Vagina (tissue), 2 donors: ENCODE results near the gene WDR5B. TPM values are rescaled to one million over a fixed set of nuclear protein-coding genes. Genes with fewer than 3 reads are reported as not detected.
"Not testable (repeated sequence)": the region's sequence is repeated elsewhere in the genome, so short reads cannot be mapped to it uniquely, and the experiment has no call there.

Source experiments
- DNase-seq, 2 donors: peaks; one replicate each; pipeline ENCODE4 v3.0.0-alpha.2; 2017; ENCODE audit errors: extremely low spot score in 2 of 2
- H3K27ac ChIP-seq: fragments of 200-600 bp; sonication (generic); one replicate; pipeline ENCODE4 v1.5.1; 2019
- H3K27me3 ChIP-seq: fragments of 200-600 bp; sonication (generic); one replicate; pipeline ENCODE4 v1.5.1; 2019
- H3K36me3 ChIP-seq, 2 donors: fragments of 200-600 bp; sonication (generic); one replicate each; pipeline ENCODE4 v1.5.1; 2017 to 2019
- H3K4me1 ChIP-seq: fragments of 200-600 bp; sonication (generic); one replicate; pipeline ENCODE4 v1.5.1; 2019
- H3K4me3 ChIP-seq, 2 donors: fragments of 200-600 bp; sonication (generic); 1 replicate in 1 of 2; 2 replicates in 1 of 2; pipeline ENCODE4 v1.5.1; 2016 to 2019
- H3K9me3 ChIP-seq: fragments of 200-600 bp; sonication (generic); one replicate; pipeline ENCODE4 v1.5.1; 2019
- CTCF ChIP-seq, 3 experiments: fragments of 450-650 bp in 2 of 3; fragments of 200-600 bp in 1 of 3; sonication (generic) in 1 of 3; IDR thresholded peaks; one replicate each; pipeline ENCODE4 v1.5.1; 2017 to 2019; ENCODE audit warnings: antibody characterized with exemption in 3 of 3, mild to moderate bottlenecking in 2 of 3, moderate library complexity in 2 of 3
- POLR2A ChIP-seq, 2 donors: fragments of 450-650 bp; IDR thresholded peaks; one replicate each; pipeline ENCODE4 v1.6.1; 2017; ENCODE audit warnings: antibody characterized with exemption in 2 of 2, mild to moderate bottlenecking in 2 of 2, moderate library complexity in 2 of 2
- POLR2AphosphoS5 ChIP-seq, 2 donors: sonication (generic); formaldehyde crosslinking; IDR thresholded peaks; one replicate each; pipeline ENCODE4 v1.9.0; 2017; ENCODE audit warnings: antibody characterized with exemption in 2 of 2, mild to moderate bottlenecking in 2 of 2, low read depth in 1 of 2; ENCODE audit not compliant: insufficient read depth in 1 of 2
- intact Hi-C: fragments of 100-400 bp; cut with DNase I; formaldehyde crosslinking; loops from one replicate; pipeline ENCODE4 v1.15.1; 2023
- total RNA-seq: library from RNA; depleted of rRNA; stranded (reverse); fragments of >200 nt; gene quantifications from one replicate; pipeline ENCODE4 v1.2.3, GENCODE V29; 2016

WDR5B gene
- total RNA-seq, 1 donor from 2014 or later, result 1.5 TPM

GRCh38 chr3:122382888-122383666 is 32.8 kb downstream of the WDR5B start, which contains the start of gene MIX23:
TSS of gene MIX23 (minus strand) at chr3:122383231. CDS start at chr3:122383224, 7 bp downstream.
- DNase-seq, result peak in 1 of 2 donors; percentile 90
- Histone ChIP-seq H3K36me3 (peaks cover 0 to 4% of the 10 kb centered on the region in 2 donors), H3K27ac (peak within 1 kb of the TSS; percentile 83), H3K4me1 (peaks cover 31% of the 10 kb centered on the region), H3K9me3 (no peaks in the 10 kb centered on the region), H3K27me3 (no peaks in the 10 kb centered on the region), H3K4me3 (peak within 1 kb of the TSS; percentile 63 to 72)
- peak; percentile 57 to 77 for TF ChIP-seq POLR2AphosphoS5 (IDR thresholded peaks at IDR 0.05; ENCODE audit: insufficient read depth in 1 of 2, low read depth in 1 of 2)
- peak in 1 of 2 donors; percentile 12 for TF ChIP-seq POLR2A (IDR thresholded peaks at IDR 0.05)
- TF ChIP-seq CTCF (IDR thresholded peaks at IDR 0.05), result no peak
- intact Hi-C loops, result loop anchor here (5.0 kb wide), 1 partner anchor 294 kb away; no protein-coding TSS in a partner anchor

GRCh38 chr3:122377975-122378374 is 37.9 kb downstream of the WDR5B start:
- DNase-seq, result no peak
- Histone ChIP-seq H3K27ac (no peak overlapping the region), H3K4me3 (no peak overlapping the region), H3K27me3 (no peaks in the 10 kb centered on the region), H3K36me3 (no peaks in the 10 kb centered on the region), H3K9me3 (no peaks in the 10 kb centered on the region), H3K4me1 (peaks cover 13% of the 10 kb centered on the region)
- TF ChIP-seq CTCF (IDR thresholded peaks at IDR 0.05), result no peak
- no peak for TF ChIP-seq POLR2AphosphoS5 (IDR thresholded peaks at IDR 0.05; ENCODE audit: insufficient read depth in 1 of 2, low read depth in 1 of 2)
- TF ChIP-seq POLR2A (IDR thresholded peaks at IDR 0.05), result no peak
- intact Hi-C loops, result no loop called here

- no peak overlapping the region for H3K27ac ChIP-seq
- peaks cover 0 to 9% of the 10 kb centered on the region in 2 donors for H3K36me3 ChIP-seq
- intact Hi-C loops, result no loop called here
- H3K27me3 ChIP-seq, result no peaks in the 10 kb centered on the region
- no peak for DNase-seq
- no peaks in the 10 kb centered on the region for H3K4me1 ChIP-seq
- no peaks in the 10 kb centered on the region for H3K9me3 ChIP-seq
- TF ChIP-seq POLR2A (IDR thresholded peaks at IDR 0.05) (no peak), POLR2AphosphoS5 (IDR thresholded peaks at IDR 0.05; ENCODE audit: insufficient read depth in 1 of 2, low read depth in 1 of 2) (no peak), CTCF (IDR thresholded peaks at IDR 0.05) (no peak)
- no peak overlapping the region for H3K4me3 ChIP-seq
Measured at GRCh38 chr3:122374034-122374433, 41.8 kb downstream of the WDR5B start.

- Histone ChIP-seq H3K27ac (no peak overlapping the region), H3K27me3 (no peaks in the 10 kb centered on the region), H3K36me3 (peaks cover 0 to 46% of the 10 kb centered on the region in 2 donors), H3K4me3 (no peak overlapping the region), H3K9me3 (no peaks in the 10 kb centered on the region), H3K4me1 (no peaks in the 10 kb centered on the region)
- DNase-seq, result no peak
- no peak for TF ChIP-seq CTCF (IDR thresholded peaks at IDR 0.05)
- TF ChIP-seq POLR2AphosphoS5 (IDR thresholded peaks at IDR 0.05; ENCODE audit: insufficient read depth in 1 of 2, low read depth in 1 of 2), result peak in 1 of 2 donors; percentile 15
- intact Hi-C loops, result no loop called here
Measured at GRCh38 chr3:122366379-122366749, 49.5 kb downstream of the WDR5B start.

GRCh38 chr3:122365582-122366378 is 50.1 kb downstream of the WDR5B start:
- H3K4me1 ChIP-seq, H3K9me3 ChIP-seq, H3K27me3 ChIP-seq, H3K27ac ChIP-seq, intact Hi-C loops, H3K4me3 ChIP-seq, DNase-seq: not testable (repeated sequence)
- peaks cover 0 to 43% of the 10 kb centered on the region in 2 donors for H3K36me3 ChIP-seq
